Cortex of kidney (tissue), 1 donor: ENCODE results near the gene NEK7.
"Not testable (repeated sequence)": the region's sequence is repeated elsewhere in the genome, so short reads cannot be mapped to it uniquely, and the experiment has no call there.

Experiments
- DNase-seq: peaks from one replicate; lab custom pipeline; 2025; lab: John Stamatoyannopoulos, UW

NEK7 gene

DNA sequence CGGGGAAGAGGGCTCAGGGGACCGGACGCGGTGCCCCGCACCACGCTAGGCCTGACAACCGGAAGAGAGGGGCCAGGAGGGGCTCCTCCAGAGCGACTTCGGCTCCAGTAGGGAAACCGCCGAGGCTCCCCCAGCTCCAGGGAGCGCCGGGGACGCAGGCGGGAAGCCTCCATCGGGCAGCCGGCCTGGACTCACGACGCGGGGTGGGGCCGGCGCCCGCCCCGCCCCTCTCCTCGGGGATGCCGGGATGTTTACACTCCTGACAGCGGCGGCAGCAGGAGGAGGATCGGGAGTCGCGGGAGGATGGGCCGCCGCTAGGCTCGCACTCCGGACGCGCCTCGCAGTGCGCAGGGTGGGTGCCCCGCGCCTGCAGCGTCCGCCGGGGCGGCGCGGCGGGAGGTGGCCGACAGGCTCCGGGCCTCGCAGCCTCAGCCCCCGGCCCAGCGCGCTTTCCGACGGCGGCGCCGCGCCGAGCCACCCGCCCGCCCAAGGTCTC, at the start of gene NEK7:
Gene NEK7 (plus strand): TSS at position 254 of the 496 bp plus-strand sequence. CDS start 75,583 bp downstream, outside the sequence.
- DNase-seq, result peak; percentile 22

DNA sequence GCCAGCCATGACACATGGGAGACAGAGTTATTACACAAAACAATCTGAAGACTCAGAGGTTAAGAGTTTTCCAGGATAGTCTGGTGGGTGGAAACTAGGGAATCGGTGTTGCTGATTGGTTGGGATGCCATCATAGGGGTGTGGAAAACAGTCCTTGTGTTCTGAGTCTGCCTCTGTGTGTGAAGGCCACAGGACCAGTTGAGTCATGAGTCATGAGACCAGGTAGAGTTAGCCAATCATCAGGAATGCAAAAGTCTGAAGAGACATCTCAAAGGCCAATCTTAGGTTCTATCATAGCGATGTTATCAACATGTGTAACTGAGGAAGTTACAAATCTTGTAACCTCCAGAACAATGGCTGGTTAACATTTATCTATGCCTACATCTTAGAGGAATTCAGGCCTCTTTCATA, 49.7 kb upstream of the NEK7 start:
- DNase-seq, result no peak

DNA sequence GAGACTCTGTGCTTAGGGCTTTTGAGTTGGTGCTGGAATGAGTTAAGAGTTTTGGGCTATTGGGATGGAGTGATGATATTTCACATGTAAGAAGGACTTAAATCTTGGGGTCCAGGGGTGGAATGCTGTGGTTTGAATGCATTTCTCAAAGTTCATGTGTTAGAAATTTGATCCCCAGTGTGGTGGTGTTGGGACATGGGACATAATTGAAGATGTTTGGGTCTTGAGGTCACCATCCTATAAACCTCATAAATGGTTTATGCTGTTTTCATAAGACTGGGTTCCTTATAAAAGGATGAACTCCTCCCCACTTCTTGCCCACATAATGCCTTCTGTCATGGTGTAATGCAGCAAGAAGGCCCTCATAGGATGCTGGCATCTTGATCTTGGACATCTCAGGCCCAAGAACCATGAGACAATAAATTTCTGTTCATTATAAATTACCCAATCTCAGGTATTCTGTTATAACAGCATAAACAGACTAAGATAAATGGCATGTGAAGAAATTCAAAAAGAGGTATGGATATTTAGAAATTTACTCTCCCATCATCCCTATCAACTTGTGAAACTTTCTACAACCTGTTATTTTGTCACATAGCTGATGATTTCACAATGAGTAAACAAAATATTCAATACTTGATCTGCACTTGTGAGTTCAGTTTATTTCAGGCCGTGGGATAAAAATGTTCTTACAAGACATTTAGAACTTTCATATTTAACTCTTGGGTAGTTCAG, 48.0 kb upstream of the NEK7 start:
- no peak for DNase-seq

DNA sequence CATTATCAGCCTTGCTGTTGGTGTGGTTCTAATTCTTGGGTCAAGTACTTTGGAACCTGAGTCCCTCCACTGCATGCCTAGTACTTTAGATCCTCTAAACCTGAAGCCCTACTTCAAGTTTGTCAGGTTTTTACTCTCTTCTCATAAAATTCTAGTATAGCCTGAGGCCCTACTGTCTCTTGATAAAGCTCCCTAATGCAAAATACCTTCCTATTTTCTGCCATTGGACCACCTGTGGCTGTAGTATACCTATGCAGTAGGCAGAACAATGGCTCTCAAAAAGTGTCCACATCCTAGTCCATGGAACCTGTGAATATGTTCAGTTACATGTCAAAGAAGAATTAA, 47.5 kb upstream of the NEK7 start:
- no peak for DNase-seq

DNA sequence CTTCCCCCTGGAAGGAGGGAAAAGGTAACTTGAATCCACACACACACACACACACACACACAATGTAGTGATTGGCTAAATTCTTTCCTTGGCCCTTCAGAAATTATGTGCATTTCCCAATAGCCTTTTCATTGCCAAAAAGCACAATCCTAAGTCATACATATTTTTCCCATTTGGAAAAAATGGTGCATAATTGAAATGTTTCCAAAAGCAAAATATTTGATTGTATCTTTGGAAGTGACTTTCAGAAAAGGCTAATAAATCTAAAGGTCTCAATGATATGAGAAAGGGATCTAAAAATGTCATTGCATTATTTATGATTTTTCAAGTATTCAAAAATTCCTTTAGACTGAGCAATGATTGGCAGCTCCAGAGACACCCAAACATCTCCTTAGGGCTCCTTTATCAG, 43.5 kb upstream of the NEK7 start:
- DNase-seq, result no peak

DNA sequence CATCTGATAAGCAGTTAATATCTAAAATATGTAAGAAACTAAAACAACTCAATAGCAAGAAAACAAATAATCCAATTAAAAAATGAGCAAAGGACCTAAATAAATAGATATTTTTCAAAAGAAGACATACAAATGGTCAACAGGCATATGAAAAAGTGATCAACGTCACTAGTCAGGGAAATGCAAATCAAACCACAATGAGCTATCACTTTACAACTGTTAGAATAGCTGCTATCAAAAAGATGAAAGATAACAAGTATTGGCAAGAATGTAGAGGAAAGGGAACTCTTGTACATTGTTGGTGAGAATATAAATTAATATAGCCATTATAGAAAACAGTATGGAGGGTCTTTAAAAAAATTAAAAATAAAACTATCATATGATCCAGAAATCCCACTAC, 40.7 kb upstream of the NEK7 start:
- no peak for DNase-seq

DNA sequence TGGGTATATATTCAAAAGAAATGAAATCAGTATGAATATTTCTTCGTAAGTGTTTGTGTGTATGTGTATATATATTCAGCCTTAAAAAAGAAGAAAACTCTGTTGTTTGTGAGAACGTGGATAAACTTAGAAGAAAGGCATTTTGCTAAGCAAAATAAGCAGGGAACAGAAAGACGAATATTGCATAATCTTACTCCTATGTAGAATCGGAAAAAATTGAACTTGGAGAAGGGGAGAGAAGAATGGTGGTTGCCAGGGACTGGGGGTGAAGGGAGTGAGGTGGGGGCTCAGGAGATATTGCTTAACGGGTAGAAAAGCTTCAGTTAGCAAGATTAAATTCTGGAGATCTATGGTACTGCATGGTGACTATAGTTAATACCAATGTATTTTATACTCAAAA, 40.3 kb upstream of the NEK7 start:
- DNase-seq, result no peak

DNA sequence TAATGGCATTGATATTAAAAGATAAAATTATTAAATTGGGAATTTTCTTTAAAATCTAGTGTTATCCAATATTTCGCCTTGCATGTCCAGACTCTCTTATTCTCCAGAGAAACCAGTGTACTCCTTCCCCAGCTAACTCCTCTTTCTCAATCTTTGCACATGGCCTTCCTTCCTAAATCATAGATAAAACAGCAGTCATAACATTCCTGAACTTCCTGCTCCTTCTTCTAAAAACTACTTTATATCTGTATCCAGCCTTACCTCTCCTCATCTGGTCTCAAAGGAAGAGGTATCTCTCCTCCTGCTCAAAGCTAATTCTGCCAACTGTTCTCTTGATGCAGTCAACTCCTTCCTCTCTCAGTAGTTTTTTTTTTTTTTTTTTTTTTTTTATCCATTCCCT, 39.5 kb upstream of the NEK7 start:
- DNase-seq, result no peak

DNA sequence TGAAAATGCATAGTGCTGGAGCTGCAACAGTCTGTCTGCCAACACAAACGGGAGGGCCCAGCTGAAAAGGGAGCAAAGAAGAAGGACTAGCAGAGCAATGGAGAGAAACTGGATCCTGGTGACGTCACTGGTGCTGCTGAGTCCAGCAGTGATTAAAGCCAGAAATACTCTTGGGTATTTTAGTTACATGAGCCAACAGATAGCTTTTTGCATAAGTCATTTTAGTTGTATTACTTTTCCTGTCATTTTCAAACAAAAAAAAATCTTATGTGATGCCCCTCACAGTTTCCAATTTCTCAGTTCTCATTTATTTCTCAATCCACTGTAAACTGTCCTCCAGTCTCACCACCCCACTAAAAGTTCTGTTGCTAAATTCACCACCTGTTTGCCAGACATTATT, 38.7 kb upstream of the NEK7 start:
- DNase-seq, result no peak

DNA sequence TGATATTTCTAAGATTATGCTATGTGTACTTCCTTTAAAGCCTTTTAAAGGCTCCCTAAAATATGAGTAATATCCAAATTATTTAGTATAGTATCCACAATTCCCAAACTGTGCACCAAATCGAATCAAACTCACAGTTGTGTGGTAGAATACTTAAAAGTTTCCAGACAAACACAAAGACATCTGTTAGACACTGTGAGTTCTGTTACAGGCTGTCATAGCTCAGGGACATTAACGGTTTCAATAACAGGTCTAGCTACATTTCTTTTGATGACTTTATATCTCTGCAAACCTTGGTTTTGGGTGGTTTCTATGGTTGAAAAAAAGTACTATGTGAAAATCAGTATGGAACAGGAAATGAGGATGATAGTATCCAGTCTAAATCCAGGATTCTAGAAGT, 36.9 kb upstream of the NEK7 start:
- DNase-seq, result no peak

DNA sequence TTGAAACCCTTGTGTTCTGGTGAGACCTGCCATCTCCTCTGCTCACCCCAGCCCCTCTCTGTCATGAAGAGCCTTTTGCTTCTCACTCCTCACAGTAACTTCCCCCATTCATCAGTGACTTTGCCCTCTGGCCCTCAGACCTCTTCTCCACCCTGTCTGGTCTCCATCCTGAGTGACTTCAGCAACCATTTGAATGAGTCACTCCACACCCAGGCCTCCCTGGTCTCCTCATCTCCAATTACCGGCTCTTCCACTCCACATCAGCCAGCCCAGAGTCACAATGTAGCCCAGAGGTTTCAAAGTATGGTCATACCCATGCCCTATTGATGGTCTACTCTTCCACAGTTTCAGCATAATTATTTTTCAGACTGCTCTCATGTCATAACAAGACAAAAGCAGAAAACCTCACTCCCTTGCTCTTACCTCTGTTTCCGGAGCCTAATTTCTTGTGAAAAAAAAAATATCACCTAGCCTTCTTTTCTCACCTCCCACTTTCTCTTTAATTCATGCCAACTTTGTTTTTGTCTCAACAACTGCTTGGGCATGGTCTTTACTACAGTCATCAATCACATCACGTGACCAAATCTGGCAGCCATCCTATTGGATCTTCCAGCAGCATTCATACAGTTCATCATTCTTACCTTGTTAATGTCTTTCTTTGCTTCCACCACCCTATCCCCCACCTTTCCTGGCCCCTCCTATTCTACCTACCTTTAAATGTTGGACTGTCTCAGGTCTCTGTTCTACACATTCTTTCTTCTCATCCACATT, 35.6 kb upstream of the NEK7 start:
- no peak for DNase-seq

DNA sequence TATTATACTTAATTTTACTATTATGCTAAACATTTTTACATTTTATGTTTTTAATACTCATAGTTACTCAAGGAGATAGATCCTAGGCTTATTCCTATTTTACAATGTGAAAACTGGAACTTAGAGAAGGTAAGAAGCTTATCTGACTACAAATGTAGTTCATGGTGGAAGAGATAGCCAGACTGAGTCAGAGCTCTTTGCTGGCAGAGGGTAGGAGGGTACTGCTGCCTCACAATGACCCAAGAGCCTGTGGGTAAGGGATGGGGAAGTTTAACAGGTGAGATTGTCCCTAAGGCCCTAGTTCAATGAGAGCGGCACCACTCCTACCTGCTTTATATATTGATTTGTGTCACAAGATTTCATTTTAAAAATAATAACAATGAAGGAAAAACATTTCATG, 34.1 kb upstream of the NEK7 start:
- DNase-seq, result no peak

DNA sequence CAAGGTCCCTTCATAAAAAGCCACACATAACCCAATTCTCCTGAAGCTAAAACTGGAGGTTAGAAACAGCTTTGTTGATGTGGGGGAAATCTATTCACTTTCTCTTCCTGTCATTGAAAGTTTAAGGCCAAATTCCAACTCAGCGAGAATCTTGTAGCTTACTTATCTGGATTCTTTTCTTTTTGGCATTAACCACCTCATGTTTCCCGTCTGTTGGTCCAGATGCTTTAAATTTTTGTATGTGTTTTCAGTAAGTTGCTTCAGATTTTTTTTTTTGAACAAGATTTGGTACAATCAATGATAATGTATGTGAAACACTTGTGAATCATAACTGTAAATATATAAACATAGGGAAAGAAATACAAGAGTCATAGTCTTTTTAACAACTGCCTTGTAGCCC, 33.7 kb upstream of the NEK7 start:
- no peak for DNase-seq

DNA sequence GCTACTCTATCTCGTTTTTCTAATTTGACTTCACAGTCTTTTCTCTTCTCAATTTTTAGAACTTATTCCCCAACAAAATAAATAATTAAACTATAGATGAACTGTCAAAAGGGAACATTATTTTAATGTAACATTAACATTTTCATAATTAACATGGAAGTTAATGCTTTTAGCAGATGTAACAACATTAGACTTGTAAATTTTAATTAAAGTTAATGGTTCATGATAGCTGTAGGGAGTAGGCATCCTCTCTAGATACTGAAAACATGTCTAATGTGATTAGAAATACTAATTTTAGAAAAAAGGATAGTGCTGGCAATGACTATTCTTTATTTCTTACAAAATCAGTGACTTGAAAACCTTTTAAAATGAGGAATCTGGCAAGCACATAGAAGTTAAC, 32.1 kb upstream of the NEK7 start:
- DNase-seq, result no peak

DNA sequence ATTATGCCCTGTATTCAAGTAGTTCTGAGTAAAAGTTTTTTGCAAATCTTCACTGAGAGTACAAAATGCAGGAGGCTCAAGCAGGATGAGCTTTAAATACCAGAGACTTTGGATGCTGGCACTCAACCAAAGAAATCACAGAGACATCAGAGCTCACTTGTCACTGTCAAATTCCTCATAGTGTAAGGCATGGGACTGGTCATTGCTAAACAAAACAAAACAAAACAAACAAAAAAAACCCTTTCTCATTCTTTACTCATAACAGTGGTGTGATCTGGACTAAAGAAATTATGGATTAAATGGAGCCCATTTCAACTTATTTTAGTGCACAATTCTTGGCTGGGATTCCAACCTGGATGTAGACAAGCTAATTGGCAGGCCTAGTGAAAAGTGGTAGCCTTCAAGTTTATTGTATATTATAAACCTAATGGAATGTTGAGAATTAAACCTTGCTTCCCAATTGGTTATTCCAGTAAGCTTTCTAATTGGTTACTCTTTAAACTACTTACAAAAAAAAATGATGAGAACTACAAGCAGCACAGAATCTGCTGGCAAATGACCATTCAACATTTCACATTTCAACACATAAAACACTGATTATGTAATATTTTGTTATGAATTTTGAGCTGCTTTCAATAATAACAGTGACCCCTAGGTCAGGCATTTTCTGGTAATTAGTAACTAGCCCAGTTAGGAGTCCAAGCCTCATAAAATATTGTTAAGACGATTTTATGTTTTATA, 30.6 kb upstream of the NEK7 start:
- DNase-seq, result no peak

DNA sequence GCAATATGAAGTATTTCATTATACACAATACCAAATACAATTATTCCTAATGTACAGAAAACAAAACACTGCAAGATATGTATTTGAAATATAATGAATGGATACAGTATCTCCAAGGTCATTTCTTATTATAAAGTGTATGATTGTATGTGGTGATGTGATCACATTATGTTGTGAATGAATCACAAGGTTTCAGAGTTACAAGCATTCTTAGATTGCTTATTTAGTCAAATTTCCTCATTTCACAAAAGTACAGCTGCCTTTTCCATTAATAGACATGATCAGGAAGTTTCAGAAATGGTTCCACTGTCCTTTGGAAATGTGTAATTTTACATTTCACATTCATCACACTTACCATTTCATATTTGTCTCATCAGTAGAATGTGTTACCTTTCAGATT, 28.3 kb upstream of the NEK7 start:
- no peak for DNase-seq

DNA sequence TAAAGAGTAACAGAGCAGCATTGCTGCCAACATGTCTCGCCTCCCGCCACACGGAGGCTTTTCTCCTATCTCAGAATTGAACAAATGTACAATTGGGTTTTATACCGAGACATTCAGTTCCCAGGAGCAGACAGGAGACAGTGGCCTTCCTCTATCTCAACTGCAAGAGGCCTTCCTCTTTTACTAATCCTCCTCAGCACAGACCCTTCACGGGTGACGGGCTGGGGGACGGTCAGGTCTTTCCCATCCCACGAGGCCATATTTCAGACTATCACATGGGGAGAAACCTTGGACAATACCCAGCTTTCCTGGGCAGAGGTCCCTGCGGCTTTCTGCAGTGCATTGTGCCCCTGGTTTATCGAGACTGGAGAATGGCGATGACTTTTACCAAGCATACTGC, 26.7 kb upstream of the NEK7 start:
- not testable (repeated sequence) for DNase-seq

DNA sequence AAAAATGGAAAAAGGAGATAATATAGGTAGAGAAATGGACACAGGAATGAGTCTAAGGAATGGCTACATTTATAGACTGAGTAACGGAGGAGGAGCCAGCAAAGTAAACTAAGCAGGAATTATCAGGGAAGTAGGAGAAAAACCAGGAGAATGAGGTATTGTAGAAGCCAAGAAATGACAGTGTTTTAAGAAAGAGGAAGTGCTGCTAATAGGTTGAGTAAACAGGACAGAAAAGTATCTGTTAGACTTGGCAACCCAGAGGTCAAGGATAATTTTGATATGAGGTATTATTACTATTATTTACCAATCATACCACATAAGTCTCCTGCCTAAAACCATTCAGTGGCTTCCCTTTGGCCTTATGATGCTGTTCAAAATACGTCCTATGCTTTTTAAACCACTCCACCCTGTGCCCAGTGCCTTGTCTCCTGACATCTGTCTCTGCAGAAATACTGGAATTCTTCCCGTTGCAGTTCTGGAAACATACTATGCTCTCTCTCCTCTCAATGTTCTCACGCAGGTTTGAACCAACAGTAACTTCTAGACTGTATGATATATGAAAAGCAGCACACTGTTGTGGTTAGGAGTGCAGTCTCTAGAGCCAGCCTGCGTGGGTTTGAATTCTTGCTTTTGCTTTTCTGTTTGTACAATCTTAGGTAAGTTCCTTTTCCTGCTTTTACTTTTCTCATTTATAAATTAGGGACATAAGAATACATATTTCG, 24.6 kb upstream of the NEK7 start:
- DNase-seq, result no peak

DNA sequence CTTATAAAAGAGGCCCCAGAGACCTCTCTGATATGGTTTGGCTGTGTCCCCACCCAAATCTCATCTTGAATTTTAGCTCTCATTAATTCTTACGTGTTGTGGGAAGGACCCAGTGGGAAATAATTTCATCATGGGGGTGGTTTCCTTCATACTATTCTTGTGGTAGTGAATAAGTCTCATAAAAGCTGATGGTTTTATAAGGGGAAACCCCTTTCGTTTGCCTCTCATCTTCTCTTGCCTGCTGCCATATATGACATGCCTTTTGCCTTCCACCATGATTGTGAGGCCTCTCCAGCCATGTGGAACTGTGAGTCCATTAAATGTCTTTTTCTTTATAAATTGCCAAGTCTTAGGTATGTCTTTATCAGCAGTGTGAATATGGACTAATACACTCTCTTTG, 22.5 kb upstream of the NEK7 start:
- DNase-seq, result no peak

DNA sequence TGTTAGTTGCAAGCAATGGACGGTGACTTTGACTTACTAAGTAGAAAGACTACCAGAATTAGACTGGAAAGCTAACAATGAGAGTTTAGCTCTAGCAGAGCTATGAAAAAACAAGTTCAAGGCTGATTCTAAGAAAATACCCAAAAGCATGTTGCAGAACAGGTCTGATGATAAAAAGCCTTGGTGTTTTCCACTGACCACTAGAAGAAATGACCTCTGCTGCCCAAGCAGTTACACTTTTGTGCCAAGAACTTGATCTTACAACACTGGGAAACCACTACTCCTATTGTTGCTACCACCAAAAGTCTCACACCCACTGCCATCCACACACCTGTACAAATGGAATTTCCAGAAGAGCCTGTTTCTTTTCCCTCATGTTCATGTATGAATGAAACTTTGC, 21.4 kb upstream of the NEK7 start:
- DNase-seq, result no peak

DNA sequence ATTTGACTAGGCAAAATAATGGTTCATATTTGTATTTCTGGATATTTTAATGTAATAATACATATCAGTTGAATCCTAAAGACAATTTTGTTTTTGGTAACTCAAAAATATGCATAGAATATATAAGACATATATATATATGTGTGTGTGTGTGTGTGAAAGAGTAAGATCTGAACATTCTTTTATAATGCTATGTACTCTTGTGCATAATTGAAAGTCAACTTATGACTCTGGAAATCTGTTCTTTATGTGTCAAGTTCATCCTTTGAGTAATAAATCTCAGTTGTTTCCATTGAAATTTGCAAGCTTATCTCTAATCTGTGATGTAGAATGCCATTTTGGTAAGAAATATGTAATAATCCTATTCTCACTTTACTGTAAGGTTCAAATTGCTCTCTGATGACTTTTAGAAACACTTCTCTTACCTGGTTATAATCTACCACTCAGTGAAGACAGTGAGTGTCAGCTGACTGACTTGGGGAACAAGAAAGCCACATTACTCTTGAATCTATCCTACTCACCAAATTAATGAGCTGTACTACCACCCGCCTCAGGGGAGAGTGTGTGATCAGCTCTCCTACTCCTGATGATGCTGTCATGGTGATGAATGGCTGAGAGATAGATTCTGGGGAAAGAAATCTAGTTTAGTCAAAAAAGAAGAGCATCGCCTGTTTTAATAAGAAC, 15.0 kb upstream of the NEK7 start:
- DNase-seq, result no peak

DNA sequence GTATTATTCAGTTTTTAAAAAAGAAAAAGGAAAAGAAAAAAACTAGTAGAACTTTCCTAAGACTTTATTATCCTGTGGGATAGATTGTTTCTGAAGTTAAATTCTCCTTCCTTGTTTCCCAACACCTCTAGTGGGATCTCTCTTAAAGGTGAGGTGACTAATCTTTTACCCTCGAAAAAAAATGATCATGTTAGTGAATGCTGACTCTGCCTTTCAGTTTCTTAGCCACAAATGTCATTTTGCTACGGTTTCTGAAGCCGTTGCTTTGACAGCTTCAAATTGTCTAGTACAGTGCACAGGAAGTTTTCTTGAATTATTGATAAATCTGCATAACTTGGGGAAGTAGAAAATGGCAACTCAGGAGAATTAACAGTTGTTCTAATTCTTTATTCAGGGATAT, 13.0 kb upstream of the NEK7 start:
- no peak for DNase-seq
